ENCODE data around the gene KRTAP10-7. TPM values are rescaled to one million over a fixed set of nuclear protein-coding genes. Genes with fewer than 3 reads are reported as not detected.
"Not testable (repeated sequence)": the region's sequence is repeated elsewhere in the genome, so short reads cannot be mapped to it uniquely, and the experiment has no call there.

KRTAP10-7 gene
- total RNA-seq, 2 experiments from 2014 or later = not detected

GRCh38 chr21:44637851-44638348 lies 37.5 kb downstream of the KRTAP10-7 start:
- H3K4me1 Mint-ChIP-seq (ENCODE audit: low read depth); H3K36me3 Mint-ChIP-seq; DNase-seq; POLR2A ChIA-PET; H3K4me3 Mint-ChIP-seq; intact Hi-C loops (cut with micrococcal nuclease); H3K27me3 Mint-ChIP-seq; CTCF ChIA-PET; H3K27ac Mint-ChIP-seq: not testable (repeated sequence)
- peaks cover 22% of the 10 kb centered on the region for H3K9me3 Mint-ChIP-seq

DNA sequence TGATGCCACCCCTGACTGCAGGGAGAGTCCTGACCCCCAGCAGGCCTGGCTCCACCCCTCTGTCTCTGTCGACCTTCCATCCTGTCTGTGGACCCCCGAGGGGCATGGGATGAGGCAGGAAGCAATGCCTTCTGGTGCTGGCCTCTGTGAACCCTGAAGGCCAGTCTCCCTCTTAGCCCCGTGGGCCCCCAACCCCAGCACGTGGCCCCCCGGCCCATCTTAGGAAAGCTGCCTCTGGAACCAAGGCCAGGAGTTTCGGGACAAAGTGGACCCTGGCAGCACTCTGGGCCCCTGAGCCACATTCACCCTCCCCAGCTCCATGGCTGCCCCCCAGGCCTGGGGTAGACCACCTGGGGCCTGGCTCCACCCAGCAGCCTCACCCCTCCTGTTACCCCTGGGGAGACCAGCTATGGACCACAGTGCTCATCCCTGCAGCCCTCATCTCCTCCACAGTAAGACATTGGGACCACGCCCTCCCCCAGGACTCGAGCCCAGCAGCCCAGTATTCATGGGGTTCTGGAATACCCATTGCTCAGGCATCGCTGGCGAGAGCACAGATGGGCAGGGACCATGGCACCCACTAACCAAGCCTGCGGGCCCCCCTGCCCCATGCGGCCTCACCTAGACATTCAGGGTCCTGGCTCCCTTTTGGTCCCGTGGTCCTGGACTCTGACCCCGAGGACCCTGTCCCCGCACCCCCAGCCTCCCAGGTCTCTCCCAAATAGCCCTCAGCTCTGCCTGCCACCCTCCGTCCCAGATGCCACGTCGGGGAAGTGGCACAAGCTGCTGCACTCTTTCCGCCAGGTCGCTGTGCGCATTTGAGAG lies 38.3 kb downstream of the KRTAP10-7 start:
- DNase-seq; CTCF ChIA-PET; H3K27me3 Mint-ChIP-seq; H3K27ac Mint-ChIP-seq; intact Hi-C loops (cut with micrococcal nuclease); POLR2A ChIA-PET; H3K4me1 Mint-ChIP-seq (ENCODE audit: low read depth); H3K36me3 Mint-ChIP-seq; H3K4me3 Mint-ChIP-seq: not testable (repeated sequence)
- peaks cover 21% of the 10 kb centered on the region for H3K9me3 Mint-ChIP-seq

DNA sequence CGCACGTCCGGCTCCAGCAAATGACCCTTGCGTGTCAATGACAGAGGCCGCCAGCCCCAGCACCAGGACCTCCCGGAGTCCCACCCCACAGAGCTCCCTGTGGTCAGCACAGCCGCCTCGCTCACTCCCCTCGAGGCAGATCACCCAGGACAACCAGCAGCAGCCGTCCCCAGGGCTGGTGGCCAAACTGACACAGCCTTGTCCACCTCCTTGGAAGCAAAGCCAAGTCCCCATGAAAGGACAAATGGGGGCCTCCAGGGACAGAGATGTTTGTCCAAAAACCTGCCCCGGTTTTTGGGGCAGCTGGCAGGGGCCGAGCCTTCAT lies 38.9 kb downstream of the KRTAP10-7 start:
- Mint-ChIP-seq H3K4me3 (no peak overlapping the region), H3K9me3 (peaks cover 27% of the 10 kb centered on the region), H3K27me3 (peaks cover 5% of the 10 kb centered on the region), H3K27ac (no peak overlapping the region), H3K4me1 (ENCODE audit: low read depth) (no peaks in the 10 kb centered on the region), H3K36me3 (peaks cover 6% of the 10 kb centered on the region)
- intact Hi-C loops (cut with micrococcal nuclease) = no loop called here
- no peak for DNase-seq
- ChIA-PET POLR2A (no interaction called here), CTCF (no interaction called here)

DNA sequence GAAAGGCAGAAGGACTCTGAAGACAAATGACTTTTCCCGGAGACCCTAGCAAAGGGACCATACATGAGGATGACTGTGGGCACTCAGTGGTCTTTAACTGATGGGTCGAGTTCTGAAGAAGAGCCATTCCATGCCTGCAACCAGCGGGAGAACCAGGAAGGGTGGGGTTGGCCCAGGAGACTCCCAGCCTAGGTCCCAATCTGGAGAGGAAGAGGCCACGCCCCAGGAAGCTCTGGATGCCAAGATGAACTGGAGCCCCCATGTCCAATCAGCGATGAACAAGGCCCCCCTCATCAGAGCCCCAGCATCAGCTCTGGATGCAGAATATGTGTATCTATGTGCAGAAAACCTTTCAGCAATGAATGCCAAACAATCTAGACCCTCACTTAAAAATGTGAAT lies 40.4 kb downstream of the KRTAP10-7 start:
- peaks cover 35% of the 10 kb centered on the region for H3K9me3 Mint-ChIP-seq
- H3K4me1 Mint-ChIP-seq (ENCODE audit: low read depth) = no peaks in the 10 kb centered on the region
- H3K36me3 Mint-ChIP-seq = peaks cover 14% of the 10 kb centered on the region
- H3K4me3 Mint-ChIP-seq = no peak overlapping the region
- POLR2A ChIA-PET = no interaction called here
- intact Hi-C loops (cut with micrococcal nuclease) = no loop called here
- H3K27ac Mint-ChIP-seq = no peak overlapping the region
- DNase-seq = no peak
- H3K27me3 Mint-ChIP-seq = peaks cover 5% of the 10 kb centered on the region
- CTCF ChIA-PET = no interaction called here

DNA sequence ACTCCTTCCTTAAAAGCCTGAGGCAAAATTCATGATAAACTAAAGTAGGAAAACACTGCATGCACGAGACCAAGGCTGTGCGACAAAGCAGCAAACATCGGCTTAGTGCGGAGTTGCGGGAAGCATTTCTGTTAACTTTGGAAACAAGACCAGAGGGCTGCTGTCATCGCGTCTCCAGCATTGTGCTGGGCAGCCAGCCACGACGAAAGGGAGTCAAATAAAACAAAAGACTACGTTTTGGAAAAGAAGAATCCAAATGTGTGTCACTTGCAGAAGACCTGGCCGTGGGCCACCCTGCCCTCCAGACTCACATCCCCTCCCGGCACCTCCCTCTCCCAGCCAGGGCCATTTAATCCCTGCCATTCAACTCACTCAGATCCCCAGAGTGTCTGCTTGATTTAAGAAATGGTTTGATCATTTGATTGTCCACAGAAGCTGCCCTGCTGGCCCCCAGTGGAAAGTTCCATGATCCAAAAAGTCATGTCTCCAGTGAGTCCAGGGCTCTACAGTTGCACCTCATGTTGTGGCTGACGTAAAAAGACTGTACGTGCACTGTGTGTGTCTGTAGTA lies 43.4 kb downstream of the KRTAP10-7 start:
- intact Hi-C loops (cut with micrococcal nuclease) = no loop called here
- CTCF ChIA-PET = no interaction called here
- Mint-ChIP-seq H3K9me3 (peaks cover 35% of the 10 kb centered on the region), H3K4me1 (ENCODE audit: low read depth) (no peaks in the 10 kb centered on the region), H3K27me3 (peaks cover 5% of the 10 kb centered on the region), H3K36me3 (peaks cover 14% of the 10 kb centered on the region), H3K27ac (no peak overlapping the region), H3K4me3 (no peak overlapping the region)
- POLR2A ChIA-PET = no interaction called here
- DNase-seq = no peak

DNA sequence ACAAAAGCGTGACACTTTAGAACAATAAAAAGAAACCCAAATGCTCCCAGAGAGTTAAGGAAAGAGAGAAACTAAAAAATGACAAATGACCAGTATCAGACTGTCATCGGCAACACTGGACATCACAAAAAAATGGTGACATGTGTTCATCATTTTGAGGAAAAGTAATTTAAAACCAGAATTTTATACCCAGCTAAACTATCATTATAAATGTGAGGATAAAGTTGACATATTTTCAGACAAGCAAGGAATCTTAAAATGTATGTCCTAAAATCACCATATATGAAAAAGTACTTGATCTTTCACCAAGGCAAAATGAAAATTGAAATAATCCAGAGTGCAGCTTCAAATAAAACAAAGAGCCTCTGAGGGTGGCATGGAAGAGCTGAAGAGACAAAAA lies 44.5 kb downstream of the KRTAP10-7 start:
- no peak overlapping the region for H3K4me3 Mint-ChIP-seq
- POLR2A ChIA-PET = no interaction called here

GRCh38 chr21:44646366-44647221 lies 46.2 kb downstream of the KRTAP10-7 start, which contains the start of gene KRTAP10-11:
Gene KRTAP10-11 (plus strand): TSS chr21:44646414. CDS start chr21:44646459, 45 bp downstream.
- Mint-ChIP-seq H3K9me3 (peaks cover 22% of the 10 kb centered on the region), H3K36me3 (peaks cover 11% of the 10 kb centered on the region)
- H3K4me1 Mint-ChIP-seq (ENCODE audit: low read depth); H3K27me3 Mint-ChIP-seq; CTCF ChIA-PET; H3K4me3 Mint-ChIP-seq; H3K27ac Mint-ChIP-seq; DNase-seq; intact Hi-C loops (cut with micrococcal nuclease): not testable (repeated sequence)
- POLR2A ChIA-PET = interaction anchor here (1.1 kb wide), 1 partner anchor 11 kb away, joined by 3 read pairs; the partner anchor contains the start of gene KRTAP12-3

More for the DNA sequence above, 44.5 kb downstream of the KRTAP10-7 start:
- CTCF ChIA-PET = interaction anchor here (0.8 kb wide), 1 partner anchor 231 kb away, joined by 3 read pairs; no protein-coding TSS in a partner anchor
- Mint-ChIP-seq H3K4me1 (ENCODE audit: low read depth) (no peaks in the 10 kb centered on the region), H3K27ac (no peak overlapping the region), H3K36me3 (peaks cover 14% of the 10 kb centered on the region), H3K27me3 (peaks cover 2% of the 10 kb centered on the region), H3K9me3 (peaks cover 35% of the 10 kb centered on the region)
- intact Hi-C loops (cut with micrococcal nuclease) = no loop called here
- DNase-seq = no peak

DNA sequence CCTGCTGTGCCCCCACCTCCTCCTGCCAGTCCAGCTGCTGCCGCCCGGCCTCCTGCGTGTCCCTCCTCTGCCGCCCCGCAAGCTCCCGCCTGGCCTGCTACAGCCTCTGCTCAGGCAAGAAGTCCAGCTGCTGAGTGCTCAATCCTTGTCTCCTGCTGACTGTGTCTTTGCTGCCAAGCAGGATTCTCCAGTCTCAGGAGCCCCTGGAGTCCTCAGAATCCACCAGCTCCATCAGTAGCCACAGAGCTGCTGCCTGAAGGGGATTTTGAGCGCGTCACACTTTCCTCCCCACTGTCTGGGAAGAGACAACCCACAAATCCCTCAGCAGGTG lies 46.8 kb downstream of the KRTAP10-7 start:
- no peaks in the 10 kb centered on the region for H3K4me1 Mint-ChIP-seq (ENCODE audit: low read depth)
- H3K36me3 Mint-ChIP-seq = peaks cover 9% of the 10 kb centered on the region
- ChIA-PET POLR2A (interaction anchor here (1.1 kb wide), 1 partner anchor 10 kb away, joined by 3 read pairs; the partner anchor contains the start of gene KRTAP12-3), CTCF (no interaction called here)
- no peaks in the 10 kb centered on the region for H3K27me3 Mint-ChIP-seq
- intact Hi-C loops (cut with micrococcal nuclease) = no loop called here
- peaks cover 20% of the 10 kb centered on the region for H3K9me3 Mint-ChIP-seq
- H3K4me3 Mint-ChIP-seq = no peak overlapping the region
- H3K27ac Mint-ChIP-seq = no peak overlapping the region
- no peak for DNase-seq

DNA sequence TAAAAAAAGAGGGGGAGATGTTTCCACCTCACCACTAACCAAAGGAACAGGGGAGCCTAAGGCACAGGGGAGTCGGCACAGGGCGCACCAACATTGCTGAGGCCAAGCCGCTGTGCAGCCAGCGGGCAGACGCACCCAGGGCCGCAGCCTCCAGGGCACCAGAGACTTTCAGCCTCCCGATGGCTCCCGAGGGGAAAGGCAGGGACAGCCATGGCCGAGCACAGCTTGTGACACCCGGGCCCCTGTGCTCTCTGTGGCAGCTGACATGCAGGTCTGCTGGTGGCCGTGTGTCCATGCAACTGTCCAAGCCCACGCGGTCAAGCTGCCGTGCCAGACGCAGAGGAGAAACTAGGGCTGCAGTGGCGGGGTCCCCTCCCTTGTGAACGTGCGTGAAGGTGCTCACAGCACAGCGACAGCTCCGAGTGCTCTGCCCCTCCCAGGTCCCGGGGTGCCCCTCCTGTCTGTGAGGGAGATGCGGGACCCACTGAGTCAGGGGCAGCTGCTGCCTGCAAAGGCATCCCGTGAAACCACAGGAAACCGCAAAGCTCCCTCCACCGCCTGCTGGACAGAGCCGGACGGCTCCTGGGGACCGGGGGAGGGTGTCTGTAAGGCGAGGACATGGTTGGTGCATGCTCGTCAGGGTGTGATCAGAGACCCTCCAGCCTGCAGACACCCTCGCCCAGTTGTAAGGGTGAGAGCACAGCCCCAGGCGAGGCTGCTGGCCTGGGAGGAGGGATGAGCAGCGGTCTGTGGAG lies 48.3 kb downstream of the KRTAP10-7 start:
- Mint-ChIP-seq H3K4me3 (no peak overlapping the region), H3K4me1 (ENCODE audit: low read depth) (peaks cover 3% of the 10 kb centered on the region), H3K36me3 (peaks cover 9% of the 10 kb centered on the region), H3K27me3 (no peaks in the 10 kb centered on the region), H3K27ac (no peak overlapping the region), H3K9me3 (peaks cover 14% of the 10 kb centered on the region)
- POLR2A ChIA-PET = no interaction called here
- CTCF ChIA-PET = no interaction called here
- no peak for DNase-seq
- intact Hi-C loops (cut with micrococcal nuclease) = no loop called here

- Mint-ChIP-seq H3K27me3 (no peaks in the 10 kb centered on the region), H3K4me3 (no peak overlapping the region), H3K4me1 (ENCODE audit: low read depth) (peaks cover 12% of the 10 kb centered on the region), H3K9me3 (peaks cover 6% of the 10 kb centered on the region), H3K27ac (no peak overlapping the region), H3K36me3 (peaks cover 5% of the 10 kb centered on the region)
- intact Hi-C loops (cut with micrococcal nuclease) = loop anchor here (10.0 kb wide), 1 partner anchor 65 kb away; the partner anchor contains the start of gene KRTAP10-5
- ChIA-PET POLR2A (no interaction called here), CTCF (no interaction called here)
- no peak for DNase-seq
These were observed 49.2 kb downstream of the KRTAP10-7 start for GRCh38 chr21:44649521-44650100.

- peaks cover 19% of the 10 kb centered on the region for H3K4me1 Mint-ChIP-seq (ENCODE audit: low read depth)
- H3K36me3 Mint-ChIP-seq = no peaks in the 10 kb centered on the region
- H3K9me3 Mint-ChIP-seq = no peaks in the 10 kb centered on the region
- no peak overlapping the region for H3K27ac Mint-ChIP-seq
- ChIA-PET POLR2A (no interaction called here), CTCF (no interaction called here)
- no peak for DNase-seq
- H3K4me3 Mint-ChIP-seq = no peak overlapping the region
- no peaks in the 10 kb centered on the region for H3K27me3 Mint-ChIP-seq
- intact Hi-C loops (cut with micrococcal nuclease) = loop anchor here (10.0 kb wide), 1 partner anchor 66 kb away; the partner anchor contains the start of gene KRTAP10-5
These were observed 50.0 kb downstream of the KRTAP10-7 start for GRCh38 chr21:44650265-44650972.

Data from activated CD4-positive, alpha-beta memory T cell treated with anti-CD3 and anti-CD28 coated beads for 36 hours (primary cell).